ENCODE measurements around the gene NMS. TPM values are rescaled to one million over a fixed set of nuclear protein-coding genes. Genes with fewer than 3 reads are reported as not detected.

Gene NMS
- polyA plus RNA-seq (2011; rRNA removed) = not detected in 2 replicates
- polyA plus RNA-seq (2012; cell fraction: cytosol; rRNA removed) = not detected in 2 replicates
- not detected in 2 replicates for polyA plus RNA-seq (2012; cell fraction: nucleus; rRNA removed)
- not detected in 3 replicates for polyA plus RNA-seq (2017; fragmentation: RNase III; extraction: RNeasy Plus Mini Kit Qiagen cat#74134 plus additional on column Dnase treatment)
- not detected in 2 replicates for polyA minus RNA-seq (2011; rRNA and poly(A)+ RNA removed)

GRCh38 chr2:100470182-100470581, at the start of gene NMS:
Gene NMS, plus strand, starts transcription at chr2:100470482. Its CDS starts 7 bp downstream, at chr2:100470489.
- no peak for TF ChIP-seq HOXA7 (CRISPR knock-in tag; IDR thresholded peaks at IDR 0.05)
- no peak for TF ChIP-seq MAZ (IDR thresholded peaks at IDR 0.05; ENCODE audit: borderline replicate concordance, low read depth, low read length)
- TF ChIP-seq RARB (CRISPR knock-in tag; IDR thresholded peaks at IDR 0.05) = no peak
- TF ChIP-seq ATOH8 (CRISPR knock-in tag; IDR thresholded peaks at IDR 0.05; ENCODE audit: low read depth) = no peak
- no peak for TF ChIP-seq CTCF (IDR thresholded peaks at IDR 0.05)
- no peak for TF ChIP-seq BHLHE40 (IDR thresholded peaks at IDR 0.05; ENCODE audit: low read depth, low read length)
- no peak for TF ChIP-seq PBX3 (IDR thresholded peaks at IDR 0.05)
- no peak for TF ChIP-seq SREBF2 (IDR thresholded peaks at IDR 0.05)
- no peak for TF ChIP-seq FOSL2 (IDR thresholded peaks at IDR 0.05)
- TF ChIP-seq FOSL2 (CRISPR knock-in tag; IDR thresholded peaks at IDR 0.05) = no peak
- TF ChIP-seq FOXS1 (CRISPR knock-in tag; IDR thresholded peaks at IDR 0.05) = no peak
- TF ChIP-seq POLR2A (IDR thresholded peaks at IDR 0.05; ENCODE audit: low read length) = no peak
- TF ChIP-seq ESRRA (IDR thresholded peaks at IDR 0.05; ENCODE audit: borderline replicate concordance, low read length) = no peak
- TF ChIP-seq MYC (IDR thresholded peaks at IDR 0.05; ENCODE audit: borderline replicate concordance, low read length) = no peak
- no peak for TF ChIP-seq ELK1 (IDR thresholded peaks at IDR 0.05; ENCODE audit: low read depth, low read length)
- no peak for TF ChIP-seq CBX2 (IDR thresholded peaks at IDR 0.05; ENCODE audit: borderline replicate concordance, low read depth)
- no peak for TF ChIP-seq USF2 (IDR thresholded peaks at IDR 0.05)
- TF ChIP-seq HDAC2 (IDR thresholded peaks at IDR 0.05) = no peak
- Histone ChIP-seq H3K9me3 (no peaks in the 10 kb centered on the region), H3K4me1 (no peaks in the 10 kb centered on the region), H3K4me2 (no peak within 1 kb of the TSS), H3K27ac (no peak within 1 kb of the TSS), H3K4me3 (no peak within 1 kb of the TSS)
- FAIRE-seq (no peak), DNase-seq (ENCODE audit: low read depth in 1 of 2, low spot score in 1 of 2) (no peak), ATAC-seq (no peak)
- WGBS (ENCODE audit: missing lambda C conversion rate) = 21% methylated on average over 7 of the region's 7 CpGs
- ChIA-PET CTCF (interaction anchor here (1.1 kb wide), 1 partner anchor 17 kb away, joined by 3 read pairs; no protein-coding TSS in a partner anchor), POLR2A (no interaction called here)

- POLR2A ChIA-PET = interaction anchor here (0.8 kb wide), 1 partner anchor 140 kb away, joined by 8 read pairs; the partner anchor contains the start of gene PDCL3
- CTCF ChIA-PET = interaction anchor here (0.6 to 2.0 kb wide), 5 partner anchors 9 to 336 kb away, joined by 3 to 12 read pairs (median 3); no protein-coding TSS in a partner anchor
- Histone ChIP-seq H3K27ac (no peak overlapping the region), H3K4me2 (no peak overlapping the region), H3K4me3 (no peak overlapping the region), H3K9me3 (no peaks in the 10 kb centered on the region), H3K4me1 (no peaks in the 10 kb centered on the region)
- peak; percentile 82 to 95 for ATAC-seq
- 72% methylated on average over 4 of the region's 4 CpGs for WGBS (ENCODE audit: missing lambda C conversion rate)
- 0 out of 3 replicates have a peak, but pooled peaks have one; percentile 14 for TF ChIP-seq SMC3 (IDR thresholded peaks at IDR 0.05)
- no peak for TF ChIP-seq JUNB (IDR thresholded peaks at IDR 0.05)
- TF ChIP-seq FOSB (CRISPR knock-in tag; IDR thresholded peaks at IDR 0.05) = no peak
- no peak for TF ChIP-seq POLR2A (IDR thresholded peaks at IDR 0.05; ENCODE audit: low read length)
- peak; percentile 20; the same call in 2 of the 3 replicates for TF ChIP-seq CTCF (IDR thresholded peaks at IDR 0.05)
- no peak for TF ChIP-seq KDM1A (IDR thresholded peaks at IDR 0.05; ENCODE audit: low read depth)
- no peak for FAIRE-seq
- DNase-seq (ENCODE audit: low read depth in 1 of 2, low spot score in 1 of 2) = peak; percentile 50 to 66
These were observed 47.8 kb upstream of the NMS start for GRCh38 chr2:100422320-100423055.

Measured in A549 (cell line).